K562 (cell line): Measurements from ENCODE around the gene ARF1. TPM values are rescaled to one million over a fixed set of nuclear protein-coding genes. Genes with fewer than 3 reads are reported as not detected.

Experiments
- ATAC-seq: fragments of 200-7000 bp; cut with Tn5 transposase; 3 replicates; pipeline ENCODE4 v1.9.1; 2020; ENCODE audit warnings: moderate library complexity
- BruUV-seq: library from RNA; stranded (reverse); fragments of 400-500 nt; replicated peaks from 2 replicates; lab custom pipeline; 2021; lab: Mats Ljungman, UMichigan
- CTCF ChIA-PET: fragments of 300-600 bp; formaldehyde crosslinking; extraction: SDS; loops from one replicate; lab custom pipeline; 2021; ENCODE audit warnings: low intra/inter-chr PET ratio; lab: Yijun Ruan, JAX
- POLR2A ChIA-PET: fragments of 300-600, 350-650 bp; sonication (Branson Sonifier 250); formaldehyde crosslinking; extraction: SDS; loops from one replicate; lab custom pipeline; 2021; ENCODE audit warnings: antibody characterized with exemption, inconsistent platforms; lab: Yijun Ruan, JAX
- DNase-seq, 4 experiments: peaks; one replicate each; pipeline versions ENCODE4 v3.0.0 to v3.0.0-alpha.2; 2011 to 2018; ENCODE audit warnings: low spot score in 3 of 4, mixed read lengths in 3 of 4; ENCODE audit errors: extremely low read depth in 1 of 4
- FAIRE-seq: peaks from 2 replicates; lab custom pipeline; 2011; peaks lifted over from hg19 to GRCh38; lab: Jason Lieb, UNC
- H2AFZ ChIP-seq: 2 replicates; pipeline ENCODE4 v1.6.0; 2011; ENCODE audit warnings: low read depth, low read length, control low read depth, inconsistent platforms
- H3K27ac ChIP-seq: fragments of 200-600 bp; 3 replicates; pipeline ENCODE4 v1.8.0; 2011; ENCODE audit warnings: low read depth, mild to moderate bottlenecking, control low read depth, inconsistent platforms, low read length, moderate library complexity, mixed read lengths; ENCODE audit errors: extremely low read depth
- H3K27me3 ChIP-seq, 2 experiments: fragments of 300-600 bp in 1 of 2; 2 replicates in 1 of 2; 3 replicates in 1 of 2; pipeline versions ENCODE4 v1.6.0 to v1.8.0; 2011; ENCODE audit warnings: inconsistent platforms in 2 of 2, low read length in 2 of 2, mild to moderate bottlenecking in 1 of 2, mixed read lengths in 1 of 2, moderate library complexity in 1 of 2; ENCODE audit not compliant: control insufficient read depth in 2 of 2, insufficient read depth in 2 of 2
- H3K36me3 ChIP-seq: fragments of 300-600 bp; 3 replicates; pipeline ENCODE4 v1.8.0; 2011; ENCODE audit warnings: mild to moderate bottlenecking, low read length, inconsistent platforms; ENCODE audit not compliant: control insufficient read depth, insufficient read depth
- H3K4me1 ChIP-seq, 2 experiments: fragments of 200-600 bp in 1 of 2; replicated peaks in 1 of 2; 2 replicates in 1 of 2; 3 replicates in 1 of 2; pipeline versions ENCODE4 v1.5.1 to v1.8.0; 2011; ENCODE audit warnings: inconsistent platforms in 2 of 2, low read length in 2 of 2, mild to moderate bottlenecking in 1 of 2, mixed read lengths in 1 of 2, moderate library complexity in 1 of 2; ENCODE audit not compliant: control insufficient read depth in 2 of 2, insufficient read depth in 2 of 2
- H3K4me2 ChIP-seq: 2 replicates; pipeline ENCODE4 v1.6.1; 2011; ENCODE audit warnings: low read length, control low read depth, inconsistent platforms, mixed read lengths; ENCODE audit not compliant: insufficient read depth
- H3K4me3 ChIP-seq: fragments of 200-600 bp; sonication (generic), shearing (Covaris generic); 2 replicates; pipeline ENCODE4 v1.5.1; 2016; ENCODE audit warnings: control low read depth, inconsistent platforms
- H3K79me2 ChIP-seq: fragments of 200-600 bp; 3 replicates; pipeline ENCODE4 v1.8.0; 2011; ENCODE audit warnings: low read length, inconsistent platforms; ENCODE audit not compliant: control insufficient read depth, insufficient read depth
- H3K9ac ChIP-seq, 2 experiments: 2 replicates each; pipeline versions ENCODE4 v1.6.0 to v1.6.1; 2011; ENCODE audit warnings: low read depth in 2 of 2, low read length in 2 of 2, control low read depth in 1 of 2, inconsistent platforms in 1 of 2, mild to moderate bottlenecking in 1 of 2, mixed read lengths in 1 of 2; ENCODE audit not compliant: insufficient read depth in 1 of 2
- H3K9me1 ChIP-seq: one replicate; pipeline ENCODE4 v1.6.0; 2011; ENCODE audit warnings: inconsistent platforms, mild to moderate bottlenecking, low read length, moderate library complexity; ENCODE audit not compliant: control insufficient read depth, insufficient read depth
- H3K9me3 ChIP-seq: replicated peaks from 2 replicates; pipeline ENCODE4 v1.5.1; 2011; ENCODE audit warnings: low read depth, low read length, inconsistent platforms; ENCODE audit not compliant: control insufficient read depth, insufficient read depth
- H4K20me1 ChIP-seq: replicated peaks from 2 replicates; pipeline ENCODE4 v1.6.1; 2011; ENCODE audit warnings: low read length, inconsistent platforms, mixed read lengths; ENCODE audit not compliant: control insufficient read depth, insufficient read depth
- EZH2 ChIP-seq: IDR thresholded peaks from 2 replicates; pipeline ENCODE4 v1.6.1; 2012; ENCODE audit warnings: low read depth, mild to moderate bottlenecking, inconsistent platforms, low read length, borderline replicate concordance
- FOXA3 ChIP-seq, 2 experiments: fragments of 450-650 bp in 1 of 2; sonication (generic) in 1 of 2; formaldehyde crosslinking; IDR thresholded peaks in 1 of 2; conservative IDR thresholded peaks in 1 of 2; 2 replicates each; pipeline versions ENCODE4 v1.4.0 to v1.8.0; 2020 to 2022; ENCODE audit warnings: mild to moderate bottlenecking in 2 of 2, missing genetic modification reagents in 1 of 2
- HDAC6 ChIP-seq: IDR thresholded peaks from 2 replicates; pipeline ENCODE4 v1.6.1; 2012; ENCODE audit warnings: low read depth, mild to moderate bottlenecking, control low read depth, inconsistent platforms, low read length, moderate library complexity
- KDM5B ChIP-seq: fragments of 200-600 bp; sonication (generic); IDR thresholded peaks from 2 replicates; pipeline ENCODE4 v1.6.1; 2012; ENCODE audit warnings: low read depth, mild to moderate bottlenecking, moderate library complexity, low read length, control low read depth, inconsistent platforms; ENCODE audit not compliant: insufficient replicate concordance
- NRF1 ChIP-seq, 2 experiments: fragments of 450-650 bp; IDR thresholded peaks in 1 of 2; conservative IDR thresholded peaks in 1 of 2; 2 replicates each; pipeline ENCODE4 v1.6.1; 2014; ENCODE audit warnings: mild to moderate bottlenecking in 2 of 2
- PCBP1 ChIP-seq: fragments of 200-400 bp; formaldehyde crosslinking; IDR thresholded peaks from 2 replicates; pipeline ENCODE4 v1.6.1; 2018; ENCODE audit warnings: mild to moderate bottlenecking, low read depth, low read length; ENCODE audit not compliant: poor library complexity, severe bottlenecking
- POLR2B ChIP-seq: fragments of 450-650 bp; IDR thresholded peaks from 2 replicates; pipeline ENCODE4 v1.6.1; 2018; ENCODE audit warnings: low read depth; ENCODE audit not compliant: partially characterized antibody
- POLR2G ChIP-seq: fragments of 200-400 bp; formaldehyde crosslinking; IDR thresholded peaks from 2 replicates; pipeline ENCODE4 v1.6.1; 2017; ENCODE audit warnings: low read depth, mild to moderate bottlenecking, antibody characterized with exemption, low read length, moderate library complexity
- RBFOX2 ChIP-seq: fragments of 200-400 bp; formaldehyde crosslinking; IDR thresholded peaks from 2 replicates; pipeline ENCODE4 v1.6.1; 2017; ENCODE audit warnings: low read depth, mild to moderate bottlenecking, low read length, moderate library complexity
- TEAD4 ChIP-seq, 2 experiments: sonication (generic) in 1 of 2; formaldehyde crosslinking in 1 of 2; IDR thresholded peaks; 2 replicates each; pipeline versions ENCODE4 v1.6.1 to v1.8.0; 2012 to 2022; ENCODE audit warnings: borderline replicate concordance in 1 of 2, inconsistent platforms in 1 of 2, low read length in 1 of 2, mild to moderate bottlenecking in 1 of 2, missing genetic modification reagents in 1 of 2
- WGBS: fragments of 100-300 bp; shearing (Covaris generic); methylation state at CpG from one replicate; pipeline ENCODE4 v1.1.6; 2016; ENCODE audit warnings: low coverage, mixed read lengths; ENCODE audit not compliant: insufficient coverage; ENCODE audit errors: missing lambda C conversion rate; 5-methylcytosine and 5-hydroxymethylcytosine counted together
- in situ Hi-C: fragments of 300-500 bp; cut with MboI; formaldehyde crosslinking; loops from 4 replicates; pipeline ENCODE4 v1.15.0; 2018; ENCODE audit warnings: inconsistent platforms, mixed read lengths
- intact Hi-C: fragments of 100-400 bp; cut with micrococcal nuclease; formaldehyde crosslinking; loops from 2 replicates; pipeline ENCODE4 v1.14.2; 2022
- polyA plus RNA-seq, 8 experiments: library from polyadenylated mRNA; depleted of rRNA in 4 of 8; stranded (reverse) in 5 of 8; unstranded in 3 of 8; fragments of >200 nt; fragmentation: Nextera tagmentation in 2 of 8; fragmentation: Illumina TruSeq in 1 of 8; extraction: Ambion mirVana in 2 of 8; extraction: Trizol in 1 of 8; gene quantifications; 2 replicates each; pipeline versions ENCODE4 v1.2.1 to v1.2.3, GENCODE V29; 2011 to 2014; ENCODE audit warnings: inconsistent platforms in 1 of 8, missing spikeins in 1 of 8
- total RNA-seq, 7 experiments: library from RNA; depleted of rRNA in 6 of 7; stranded (reverse); fragments of >200 nt in 6 of 7; fragmentation: Illumina TruSeq in 2 of 7; extraction: Trizol in 2 of 7; gene quantifications; 2 replicates each; pipeline versions ENCODE4 v1.2.1 to v1.2.3, GENCODE V29; 2011 to 2021; ENCODE audit warnings: low replicate concordance in 1 of 7
- TF ChIP-seq, protein P1 (sequence below), 2 experiments: fragments of 450-650 bp; conservative IDR thresholded peaks; 2 replicates each; pipeline ENCODE4 v1.6.1; 2017; ENCODE audit warnings: mild to moderate bottlenecking in 2 of 2, moderate library complexity in 2 of 2
- TF ChIP-seq, protein P2 (sequence below): fragments of 450-650 bp; IDR thresholded peaks from 2 replicates; pipeline ENCODE4 v1.6.1; 2014; ENCODE audit warnings: low read depth, mild to moderate bottlenecking, moderate library complexity, borderline replicate concordance

ARF1 gene
- total and polyA plus RNA-seq, 9 of the 15 experiments (the other 6 are each of a cell fraction or from before 2014, with no cell fraction given) = 69.8 to 593 (median 325) TPM

DNA sequence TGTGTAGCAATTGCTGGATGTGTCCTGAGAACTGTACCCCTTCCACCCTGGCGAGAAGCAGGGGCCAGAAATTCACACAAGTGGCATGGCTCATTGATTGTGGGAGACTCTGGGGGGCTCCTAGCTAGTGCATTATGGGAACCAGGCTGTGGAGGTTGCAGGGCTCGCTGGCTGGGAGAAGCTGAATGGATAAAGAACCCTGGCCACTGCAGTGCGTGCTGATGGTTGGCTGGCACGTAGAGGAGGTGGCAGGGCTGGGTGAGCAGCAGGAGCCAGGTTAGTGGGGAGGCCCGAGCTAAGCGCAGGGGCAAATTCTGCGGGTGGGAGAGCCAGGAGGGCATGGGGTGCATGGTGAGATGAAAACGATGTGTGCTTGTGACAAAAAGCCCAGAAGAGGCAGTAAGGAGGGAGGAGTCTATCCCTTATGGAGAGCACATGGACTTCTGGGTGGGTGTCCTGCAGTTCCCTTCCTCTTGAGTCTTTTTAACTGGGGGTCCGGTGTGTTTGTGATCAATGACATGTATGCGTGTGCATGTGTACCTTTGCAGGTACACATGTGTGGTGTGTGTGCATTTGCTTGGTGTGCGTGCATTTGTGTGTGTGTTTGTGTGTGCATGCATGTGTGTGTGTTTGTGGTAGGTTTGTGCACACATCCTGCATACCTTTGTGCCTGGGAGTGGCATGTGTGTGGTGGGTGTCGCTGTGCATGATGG lies 61.1 kb downstream of the ARF1 start (continued):
- TF ChIP-seq HDAC6 = no peak

DNA sequence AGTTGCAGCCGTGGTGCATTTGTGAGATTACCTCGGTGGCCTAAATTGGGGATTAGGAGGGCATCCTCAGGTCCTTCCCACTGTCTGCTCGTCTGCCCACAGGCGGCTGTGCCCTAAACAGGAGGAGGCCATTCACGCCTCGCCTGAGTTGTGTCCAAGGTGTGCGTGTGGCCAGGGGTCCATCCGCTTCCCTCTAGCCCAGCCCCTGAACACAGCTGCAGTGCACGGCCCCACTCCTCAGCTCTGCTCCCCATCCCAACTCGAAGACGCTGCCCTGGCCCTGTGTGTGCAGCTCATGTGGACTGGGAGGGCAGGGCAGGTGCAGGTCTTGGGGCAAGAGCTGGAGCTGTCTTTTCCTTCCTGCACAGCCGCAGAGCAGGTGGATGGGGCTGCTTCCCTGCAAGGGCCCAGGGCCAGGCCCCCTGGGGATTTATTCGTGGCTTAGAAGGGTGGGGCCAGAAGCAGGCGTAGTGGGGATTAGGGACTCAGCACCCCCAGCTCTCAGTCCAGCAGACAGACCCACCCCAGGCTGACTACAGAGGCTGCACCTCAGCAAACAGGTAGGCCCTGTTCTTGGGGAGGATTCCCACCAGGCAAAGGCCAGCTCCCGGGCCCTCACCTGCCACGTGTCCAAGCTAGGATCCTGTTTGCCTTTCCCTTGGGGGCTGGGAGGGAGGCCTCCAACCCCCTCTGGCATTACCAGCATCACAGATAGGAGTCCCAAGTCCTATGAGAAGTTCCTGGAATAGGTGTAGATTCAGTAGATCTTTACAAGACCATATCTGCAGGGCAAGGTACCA lies 61.9 kb downstream of the ARF1 start:
- DNase-seq (peak; percentile 56 to 65 (median 62)), FAIRE-seq (no peak), ATAC-seq (no peak)
- Histone ChIP-seq H3K4me2 (peak overlapping the region; percentile 74), H3K79me2 (peaks cover 90% of the 10 kb centered on the region), H3K36me3 (peaks cover 60% of the 10 kb centered on the region; the same call in 2 of the 3 replicates), H2AFZ (no peak overlapping the region), H3K9ac (peak overlapping the region; percentile 37 to 86), H3K4me1 (peaks cover 61 to 93% of the 10 kb centered on the region in 2 experiments), H3K4me3 (no peak overlapping the region), H3K9me1 (peaks cover 24% of the 10 kb centered on the region), H4K20me1 (peaks cover 68% of the 10 kb centered on the region), H3K27me3 (no peaks in the 10 kb centered on the region), H3K27ac (peak overlapping the region; percentile 58; the same call in 1 of the 3 replicates), H3K9me3 (no peaks in the 10 kb centered on the region)
- in situ Hi-C loops = no loop called here
- intact Hi-C loops = no loop called here
- 55% methylated on average over 16 of the region's 16 CpGs for WGBS
- TF ChIP-seq POLR2B = peak; percentile 1
- no peak for TF ChIP-seq EZH2
- peak; percentile 58 for TF ChIP-seq RBFOX2
- TF ChIP-seq FOXA3 (CRISPR knock-in tag; conservative IDR thresholded peaks at IDR 0.05 in 1 of 2, IDR thresholded peaks at IDR 0.05 in 1 of 2) = 0 out of 4 replicates have a peak, but pooled peaks of 1 of the 2 experiments have one; percentile 10
- TF ChIP-seq, protein P1, sequence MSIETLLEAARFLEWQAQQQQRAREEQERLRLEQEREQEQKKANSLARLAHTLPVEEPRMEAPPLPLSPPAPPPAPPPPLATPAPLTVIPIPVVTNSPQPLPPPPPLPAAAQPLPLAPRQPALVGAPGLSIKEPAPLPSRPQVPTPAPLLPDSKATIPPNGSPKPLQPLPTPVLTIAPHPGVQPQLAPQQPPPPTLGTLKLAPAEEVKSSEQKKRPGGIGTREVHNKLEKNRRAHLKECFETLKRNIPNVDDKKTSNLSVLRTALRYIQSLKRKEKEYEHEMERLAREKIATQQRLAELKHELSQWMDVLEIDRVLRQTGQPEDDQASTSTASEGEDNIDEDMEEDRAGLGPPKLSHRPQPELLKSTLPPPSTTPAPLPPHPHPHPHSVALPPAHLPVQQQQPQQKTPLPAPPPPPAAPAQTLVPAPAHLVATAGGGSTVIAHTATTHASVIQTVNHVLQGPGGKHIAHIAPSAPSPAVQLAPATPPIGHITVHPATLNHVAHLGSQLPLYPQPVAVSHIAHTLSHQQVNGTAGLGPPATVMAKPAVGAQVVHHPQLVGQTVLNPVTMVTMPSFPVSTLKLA (conservative IDR thresholded peaks at IDR 0.05) = 0 out of 4 replicates have a peak, but pooled peaks of 1 of the 2 experiments have one; percentile 18
- TF ChIP-seq NRF1 (conservative IDR thresholded peaks at IDR 0.05 in 1 of 2, IDR thresholded peaks at IDR 0.05 in 1 of 2) = peak; percentile 46 to 52
- TF ChIP-seq KDM5B = peak; percentile 58
- TF ChIP-seq TEAD4 (IDR thresholded peaks at IDR 0.05; ENCODE audit: low read length) = no peak
- peak; percentile 54; the same call in 1 of the 2 replicates for TF ChIP-seq TEAD4 (CRISPR knock-in tag; IDR thresholded peaks at IDR 0.05; ENCODE audit: borderline replicate concordance)
- TF ChIP-seq PCBP1 = no peak
- TF ChIP-seq POLR2G = 0 out of 2 replicates have a peak, but pooled peaks have one; percentile 21
- TF ChIP-seq, protein P2, sequence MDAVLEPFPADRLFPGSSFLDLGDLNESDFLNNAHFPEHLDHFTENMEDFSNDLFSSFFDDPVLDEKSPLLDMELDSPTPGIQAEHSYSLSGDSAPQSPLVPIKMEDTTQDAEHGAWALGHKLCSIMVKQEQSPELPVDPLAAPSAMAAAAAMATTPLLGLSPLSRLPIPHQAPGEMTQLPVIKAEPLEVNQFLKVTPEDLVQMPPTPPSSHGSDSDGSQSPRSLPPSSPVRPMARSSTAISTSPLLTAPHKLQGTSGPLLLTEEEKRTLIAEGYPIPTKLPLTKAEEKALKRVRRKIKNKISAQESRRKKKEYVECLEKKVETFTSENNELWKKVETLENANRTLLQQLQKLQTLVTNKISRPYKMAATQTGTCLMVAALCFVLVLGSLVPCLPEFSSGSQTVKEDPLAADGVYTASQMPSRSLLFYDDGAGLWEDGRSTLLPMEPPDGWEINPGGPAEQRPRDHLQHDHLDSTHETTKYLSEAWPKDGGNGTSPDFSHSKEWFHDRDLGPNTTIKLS = peak; percentile 10; the same call in 1 of the 2 replicates
- ChIA-PET CTCF (no interaction called here), POLR2A (interaction anchor here (0.6 to 6.0 kb wide), 11 partner anchors 7 to 315 kb away, joined by 3 to 47 read pairs (median 3); partner anchors contain the start of gene IBA57)
- BruUV-seq = no TSS peak
